CD4-positive, alpha-beta T cell treated with Interleukin-10 for 1 hour (primary cell): Measurements from ENCODE around the gene ATXN8OS.
"Not testable (repeated sequence)": the region's sequence is repeated elsewhere in the genome, so short reads cannot be mapped to it uniquely, and the experiment has no call there.

ENCODE experiments used
- DNase-seq: peaks from one replicate; pipeline ENCODE4 v3.0.0-alpha.2; 2020

The ATXN8OS gene

GRCh38 chr13:70107498-70108281 lies at the start of gene ATXN8OS:
Gene ATXN8OS, plus strand, starts transcription at chr13:70107826.
- DNase-seq, result no peak

DNA sequence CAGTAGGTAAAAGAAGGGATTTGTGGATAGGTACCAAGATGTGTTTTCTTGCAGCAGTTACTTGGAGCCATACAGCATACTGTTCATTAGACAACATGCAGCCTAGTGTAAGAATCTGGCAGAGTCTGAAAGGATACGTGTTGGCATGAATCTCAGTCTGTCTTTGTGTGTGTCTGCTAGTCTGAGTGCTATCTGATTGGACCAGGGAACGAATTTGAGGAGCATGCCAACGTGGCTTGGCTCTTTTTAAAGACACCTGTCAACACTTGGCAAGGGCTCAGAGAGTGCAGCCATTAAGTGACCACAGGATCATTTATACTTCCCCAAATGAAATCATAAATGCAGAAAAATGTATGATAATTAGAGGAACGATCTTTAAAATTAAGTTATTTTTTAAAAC lies 27.6 kb upstream of the ATXN8OS start:
- DNase-seq, result no peak

DNA sequence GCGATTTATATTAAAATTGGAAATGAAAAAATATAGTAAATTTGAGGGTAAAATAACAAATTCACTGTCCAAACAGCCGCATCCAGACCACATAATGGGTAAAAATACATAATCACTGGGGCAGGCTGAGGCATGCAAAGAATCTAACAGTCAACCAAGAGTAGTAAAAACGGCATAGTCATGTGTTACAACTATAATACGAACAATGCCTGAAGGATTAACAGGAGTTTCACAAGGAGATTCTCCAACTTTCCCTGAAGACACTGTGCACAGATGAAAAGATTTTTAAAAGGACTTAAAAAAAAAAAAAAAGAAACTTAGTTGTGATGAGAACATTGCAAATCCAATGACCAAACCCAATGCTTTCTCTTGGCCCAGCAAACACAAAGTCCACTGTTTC lies 20.4 kb upstream of the ATXN8OS start:
- no peak for DNase-seq

- no peak for DNase-seq
Measured at GRCh38 chr13:70088926-70089325, 18.7 kb upstream of the ATXN8OS start.

GRCh38 chr13:70090036-70090723 lies 17.4 kb upstream of the ATXN8OS start:
- no peak for DNase-seq

GRCh38 chr13:70098669-70099068 lies 9.0 kb upstream of the ATXN8OS start:
- DNase-seq, result no peak

- no peak for DNase-seq
Measured at GRCh38 chr13:70104481-70104880, 3.1 kb upstream of the ATXN8OS start.

DNA sequence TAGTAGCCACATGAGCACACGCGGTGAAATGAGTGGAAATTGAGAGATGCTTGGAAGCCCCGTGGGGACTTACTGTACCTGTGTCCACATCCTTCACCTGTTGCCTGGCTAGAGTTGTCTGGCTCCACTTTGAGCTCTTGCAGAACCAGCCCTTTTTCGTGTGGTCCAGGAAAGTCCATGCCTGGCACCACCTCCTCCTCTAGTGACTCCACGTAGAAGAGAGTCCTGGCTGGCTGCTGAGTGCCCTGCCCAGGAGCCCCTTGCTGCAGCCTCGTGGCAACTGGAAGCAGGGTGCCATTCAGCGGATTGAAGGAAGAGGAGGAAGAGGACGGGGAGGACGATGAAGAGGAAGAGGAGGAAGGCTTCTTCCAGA lies 515 bp upstream of the ATXN8OS start:
- no peak for DNase-seq

DNA sequence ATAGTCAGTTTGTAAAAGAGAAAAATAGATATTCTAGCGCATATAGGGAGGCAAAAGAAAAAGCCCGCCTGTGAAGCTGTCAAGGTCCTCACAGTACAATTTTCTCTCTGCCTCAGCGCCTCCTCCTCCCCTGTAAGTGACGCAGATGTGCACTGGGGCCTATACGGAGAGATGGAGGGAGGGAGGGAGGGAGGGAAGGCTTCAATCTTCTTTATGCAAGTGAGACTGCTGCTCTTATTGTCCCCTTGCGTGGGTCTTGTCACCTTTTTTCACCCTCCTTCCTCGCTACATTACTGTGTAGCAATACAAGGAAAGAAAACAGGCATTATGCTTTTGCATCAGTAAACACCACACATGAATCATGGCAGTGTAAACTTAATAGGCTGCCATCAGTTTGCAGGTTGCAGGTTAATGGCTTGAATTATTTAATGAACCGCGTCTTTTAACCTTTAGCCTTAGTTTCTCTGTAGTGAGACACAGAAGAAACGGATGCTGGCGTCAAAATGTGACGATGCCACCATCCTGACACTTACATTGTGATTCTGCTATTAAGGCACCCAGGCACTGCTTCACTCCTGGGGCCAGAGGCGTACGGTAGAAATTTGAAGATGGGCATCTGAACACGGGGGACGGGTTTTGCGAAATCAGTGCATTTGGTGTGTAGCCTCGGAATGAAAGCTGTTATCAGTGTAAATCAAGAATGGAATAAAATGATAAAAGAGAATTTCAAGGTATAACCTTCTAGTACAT lies 905 bp downstream of the ATXN8OS start, which contains the start of gene KLHL1:
TSS of gene KLHL1 (minus strand) at position 97 of the 750 bp plus-strand sequence. CDS start 753 bp downstream, outside the sequence.
- no peak for DNase-seq

DNA sequence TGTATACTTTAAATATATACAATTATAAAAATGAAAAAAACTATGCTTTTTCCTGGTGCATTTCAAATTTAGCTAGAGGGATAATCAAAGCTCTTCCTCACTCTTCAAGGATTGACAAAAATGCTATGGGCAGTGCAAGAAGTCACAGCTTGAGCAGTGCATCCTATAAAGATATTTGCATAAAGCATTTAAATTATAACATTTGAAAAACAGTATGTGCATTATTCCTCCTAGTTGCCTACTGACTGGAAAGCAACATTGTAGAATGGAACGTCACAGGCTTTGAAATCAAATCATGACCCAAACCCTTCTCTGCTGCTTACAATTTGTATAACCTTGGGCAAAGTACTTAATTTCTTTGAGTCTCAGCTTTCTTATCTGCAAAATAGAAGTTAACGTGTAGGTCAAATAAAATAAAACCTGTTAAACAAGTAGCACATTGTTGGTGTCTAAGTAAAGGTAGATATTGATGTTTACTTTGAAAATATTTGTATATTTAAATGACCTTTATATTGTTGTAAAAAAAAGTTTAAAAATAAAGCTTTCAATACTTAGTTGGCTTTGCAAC lies 9.8 kb downstream of the ATXN8OS start:
- no peak for DNase-seq

GRCh38 chr13:70125693-70126092 lies 18.1 kb downstream of the ATXN8OS start:
- DNase-seq, result no peak

DNA sequence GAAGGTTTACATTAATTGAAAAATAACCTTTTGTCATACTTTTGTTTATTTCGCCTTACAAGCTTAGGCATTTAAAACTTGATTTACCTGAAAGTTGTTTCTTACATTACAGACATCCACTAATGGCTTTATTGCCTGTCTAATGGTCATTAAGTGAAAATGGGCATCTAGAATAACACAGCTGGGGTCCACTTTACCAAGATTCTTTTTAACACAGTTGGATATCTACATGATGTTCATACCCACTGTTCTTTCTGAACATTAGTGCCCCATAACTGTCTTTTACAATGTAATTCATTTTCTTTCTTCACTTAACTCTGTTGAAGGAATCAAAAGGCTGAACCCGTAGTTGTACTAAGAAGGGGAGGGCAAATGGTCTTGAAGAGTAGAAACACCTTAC lies 20.5 kb downstream of the ATXN8OS start:
- DNase-seq, result no peak

- DNase-seq, result not testable (repeated sequence)
Measured at GRCh38 chr13:70142658-70143057, 35.0 kb downstream of the ATXN8OS start.

- no peak for DNase-seq
Measured at GRCh38 chr13:70162141-70162540, 54.5 kb downstream of the ATXN8OS start.

GRCh38 chr13:70170689-70171088 lies 63.1 kb downstream of the ATXN8OS start:
- DNase-seq, result no peak

- no peak for DNase-seq
Measured at GRCh38 chr13:70171151-70171550, 63.5 kb downstream of the ATXN8OS start.

DNA sequence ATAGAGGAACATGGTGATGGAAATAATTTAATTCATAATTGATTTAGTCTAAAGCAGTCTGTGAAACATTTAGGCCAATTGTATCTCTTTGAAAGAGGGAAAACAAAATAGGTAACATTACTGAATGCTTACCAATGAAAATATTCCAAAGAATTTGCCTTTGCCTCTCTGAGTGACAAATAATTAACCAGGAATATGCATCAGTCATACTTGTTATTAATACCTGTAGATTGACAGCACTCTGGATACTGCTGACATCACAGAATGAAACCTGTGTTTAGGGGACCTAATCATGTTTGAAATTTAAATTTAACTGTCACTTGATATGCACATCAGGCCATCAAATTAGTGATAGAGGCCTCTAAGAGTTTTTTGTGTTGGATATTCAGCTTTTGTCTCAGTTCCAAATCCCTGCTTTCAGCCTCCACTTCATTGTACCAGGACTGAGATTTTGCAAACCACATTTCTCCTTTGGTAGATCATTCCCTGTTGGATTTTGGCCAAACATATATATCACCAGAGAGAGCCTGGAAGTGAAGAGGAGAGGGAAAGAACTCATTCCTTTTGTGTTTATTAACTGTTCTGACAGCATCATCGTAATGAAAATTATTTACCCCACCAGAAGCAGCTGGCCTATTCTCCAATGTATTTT lies 65.4 kb downstream of the ATXN8OS start:
- DNase-seq, result no peak

GRCh38 chr13:70173598-70173959 lies 66.0 kb downstream of the ATXN8OS start:
- DNase-seq, result no peak

DNA sequence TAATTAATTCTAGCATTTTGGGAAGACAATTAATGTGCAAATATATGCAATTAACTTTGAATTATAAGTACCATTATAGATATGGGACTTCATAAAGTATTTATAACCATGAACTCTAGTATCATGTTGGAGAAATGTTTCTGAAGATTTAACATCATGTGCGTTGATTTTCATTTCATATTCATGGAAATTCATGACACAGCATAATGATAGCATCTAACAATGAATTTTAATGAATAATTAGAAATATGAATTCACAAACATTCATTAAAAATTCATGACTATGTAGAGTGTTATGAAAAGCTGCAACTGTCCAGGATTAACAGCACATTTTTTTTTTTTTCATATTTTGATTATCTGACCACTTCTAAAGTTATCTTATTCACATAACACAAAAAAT lies 70.7 kb downstream of the ATXN8OS start:
- DNase-seq, result no peak
